Psoas muscle (tissue), 8 donors: ENCODE measurements around the gene USE1. TPM values are rescaled to one million over a fixed set of nuclear protein-coding genes. Genes with fewer than 3 reads are reported as not detected.
"Not testable (repeated sequence)": the region's sequence is repeated elsewhere in the genome, so short reads cannot be mapped to it uniquely, and the experiment has no call there.

Source experiments
- ATAC-seq, 4 donors: fragments of 200-7000 bp; cut with Tn5 transposase; one replicate each; pipeline ENCODE4 v1.9.1; 2020; ENCODE audit warnings: moderate library complexity in 3 of 4, mild to moderate bottlenecking in 2 of 4
- DNase-seq, 2 donors: peaks; one replicate each; pipeline ENCODE4 v3.0.0-alpha.2; 2020
- H3K27ac ChIP-seq: fragments of 200-600 bp; one replicate; pipeline ENCODE4 v1.8.0; 2022
- H3K27me3 ChIP-seq, 3 donors: fragments of 200-600 bp in 1 of 3; one replicate each; pipeline versions ENCODE4 v1.6.1 to v1.8.0; 2013 to 2022; ENCODE audit warnings: low read length in 2 of 3, mild to moderate bottlenecking in 2 of 3, moderate library complexity in 1 of 3; ENCODE audit not compliant: insufficient read depth in 3 of 3
- H3K36me3 ChIP-seq, 2 donors: fragments of 200-600 bp in 1 of 2; one replicate each; pipeline versions ENCODE4 v1.6.1 to v1.8.0; 2013 to 2022; ENCODE audit warnings: low read depth in 1 of 2, mild to moderate bottlenecking in 1 of 2, moderate library complexity in 1 of 2; ENCODE audit not compliant: insufficient read depth in 1 of 2
- H3K4me1 ChIP-seq: fragments of 200-600 bp; one replicate; pipeline ENCODE4 v1.8.0; 2022
- H3K4me3 ChIP-seq: fragments of 200-600 bp; one replicate; pipeline ENCODE4 v1.8.0; 2022; ENCODE audit warnings: mild to moderate bottlenecking
- H3K9me3 ChIP-seq: fragments of 200-600 bp; one replicate; pipeline ENCODE4 v1.8.0; 2022
- WGBS, 3 donors: extraction: QIAGEN DNeasy Blood & Tissue Kit; methylation state at CpG; one replicate each; pipeline versions ENCODE4 v1.1.6 to v1.1.7; 2013; 5-methylcytosine and 5-hydroxymethylcytosine counted together
- intact Hi-C, 2 donors: fragments of 100-400 bp; cut with DNase I; formaldehyde crosslinking; loops; one replicate each; pipeline versions ENCODE4 v1.11.0 to v1.14.2; 2022
- polyA plus RNA-seq, 3 donors: library from polyadenylated mRNA; stranded (reverse); fragments of 200-250 nt; gene quantifications; one replicate each; pipeline ENCODE4 v1.2.3, GENCODE V29; 2013
- total RNA-seq, 4 donors: library from RNA; stranded (reverse); fragmentation: NEBNext Ultra II Directional in 2 of 4; extraction: Animal tissue kit (Norgen Biotek cat#: 25700) in 2 of 4; gene quantifications; one replicate each; pipeline versions ENCODE4 v1.2.1 to v1.2.4, GENCODE V29; 2021 to 2023
- TF ChIP-seq, protein P1 (sequence below): fragments of 200-600 bp; IDR thresholded peaks from one replicate; pipeline ENCODE4 v1.8.0; 2022; ENCODE audit warnings: antibody characterized with exemption
- donor health status: healthy with polysubstance abuse.
- donor health status: DM: no; HTN: no; CAD: no; lungs with moderate emphysema.
- donor health status: Bipolar disorder and iron deficiency.
- donor health status: healthy.
- donor health status: DM: yes; HTN: yes; CAD: no.
- donor health status: DM: no; HTN: no; CAD: no.
- donor health status: DM: no; HTN: no; CAD: no.
- donor health status: DM: yes; HTN: yes; CAD: no.

USE1 gene
- total and polyA plus RNA-seq, 7 donors: 25.5 to 83.0 (median 41.2) TPM

DNA sequence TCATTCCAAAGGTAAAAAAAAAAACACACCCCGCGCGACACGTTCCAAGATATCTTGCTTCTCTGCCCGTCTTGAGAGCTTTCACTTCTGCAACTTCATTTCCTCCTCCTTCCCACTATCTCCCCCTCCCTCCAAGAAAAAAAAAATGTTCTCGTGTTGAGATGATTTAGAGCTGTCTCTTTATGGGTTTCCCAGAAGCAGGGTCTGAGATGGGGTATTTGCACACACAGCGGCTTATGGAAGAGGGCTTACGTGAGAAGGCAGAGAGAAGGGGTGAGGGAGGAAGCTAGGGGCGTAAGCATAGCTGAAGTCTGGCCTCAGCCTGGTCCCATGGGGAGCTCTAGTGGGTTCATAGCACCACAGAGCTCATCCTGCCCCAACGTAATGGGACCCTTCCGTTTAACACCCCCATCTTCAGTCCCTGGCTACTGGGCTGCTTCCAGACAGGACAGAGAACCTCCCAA, 31.3 kb upstream of the USE1 start:
- TF ChIP-seq, protein P1, sequence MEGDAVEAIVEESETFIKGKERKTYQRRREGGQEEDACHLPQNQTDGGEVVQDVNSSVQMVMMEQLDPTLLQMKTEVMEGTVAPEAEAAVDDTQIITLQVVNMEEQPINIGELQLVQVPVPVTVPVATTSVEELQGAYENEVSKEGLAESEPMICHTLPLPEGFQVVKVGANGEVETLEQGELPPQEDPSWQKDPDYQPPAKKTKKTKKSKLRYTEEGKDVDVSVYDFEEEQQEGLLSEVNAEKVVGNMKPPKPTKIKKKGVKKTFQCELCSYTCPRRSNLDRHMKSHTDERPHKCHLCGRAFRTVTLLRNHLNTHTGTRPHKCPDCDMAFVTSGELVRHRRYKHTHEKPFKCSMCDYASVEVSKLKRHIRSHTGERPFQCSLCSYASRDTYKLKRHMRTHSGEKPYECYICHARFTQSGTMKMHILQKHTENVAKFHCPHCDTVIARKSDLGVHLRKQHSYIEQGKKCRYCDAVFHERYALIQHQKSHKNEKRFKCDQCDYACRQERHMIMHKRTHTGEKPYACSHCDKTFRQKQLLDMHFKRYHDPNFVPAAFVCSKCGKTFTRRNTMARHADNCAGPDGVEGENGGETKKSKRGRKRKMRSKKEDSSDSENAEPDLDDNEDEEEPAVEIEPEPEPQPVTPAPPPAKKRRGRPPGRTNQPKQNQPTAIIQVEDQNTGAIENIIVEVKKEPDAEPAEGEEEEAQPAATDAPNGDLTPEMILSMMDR: no peak
- Histone ChIP-seq H3K36me3 (peaks cover 3 to 47% of the 10 kb centered on the region in 2 donors), H3K4me1 (no peaks in the 10 kb centered on the region), H3K27me3 (no peaks in the 10 kb centered on the region), H3K27ac (no peak overlapping the region), H3K4me3 (no peak overlapping the region), H3K9me3 (no peaks in the 10 kb centered on the region)
- no peak for DNase-seq
- intact Hi-C loops: no loop called here
- ATAC-seq: no peak
- WGBS, 3 donors: 77 to 89% (median 80%) methylated on average over 11 of the region's 11 CpGs

DNA sequence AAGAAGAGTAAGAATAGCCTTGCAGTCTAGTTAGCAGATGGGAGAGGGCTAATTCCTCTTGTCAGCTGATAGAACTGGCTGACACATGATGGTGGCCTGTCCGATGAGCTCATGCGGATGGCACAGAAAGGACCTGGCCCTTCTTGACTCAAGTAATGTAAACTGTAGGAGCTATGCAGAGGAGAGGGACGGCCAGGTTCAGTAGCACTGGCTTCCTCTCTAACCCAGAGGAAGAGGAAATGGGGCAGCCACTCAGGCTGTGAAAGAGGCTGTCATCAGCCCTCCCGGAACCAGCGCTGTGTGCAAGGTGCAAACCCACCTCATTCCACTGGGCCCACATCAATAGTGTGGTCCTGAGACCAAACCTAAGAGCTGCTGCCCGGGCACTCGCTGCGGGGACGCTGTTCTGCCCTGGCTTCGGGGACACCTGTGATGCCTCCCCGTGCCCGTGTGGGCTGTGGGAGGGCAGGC, 30.8 kb upstream of the USE1 start:
- H3K27me3 ChIP-seq: no peaks in the 10 kb centered on the region
- DNase-seq (no peak), ATAC-seq (no peak)
- TF ChIP-seq, protein P1: no peak
- no peaks in the 10 kb centered on the region for H3K9me3 ChIP-seq
- intact Hi-C loops: no loop called here
- no peak overlapping the region for H3K27ac ChIP-seq
- WGBS, 3 donors: 90 to 92% (median 91%) methylated on average over 12 of the region's 12 CpGs
- no peak overlapping the region for H3K4me3 ChIP-seq
- H3K36me3 ChIP-seq: peaks cover 3 to 52% of the 10 kb centered on the region in 2 donors
- H3K4me1 ChIP-seq: no peaks in the 10 kb centered on the region

DNA sequence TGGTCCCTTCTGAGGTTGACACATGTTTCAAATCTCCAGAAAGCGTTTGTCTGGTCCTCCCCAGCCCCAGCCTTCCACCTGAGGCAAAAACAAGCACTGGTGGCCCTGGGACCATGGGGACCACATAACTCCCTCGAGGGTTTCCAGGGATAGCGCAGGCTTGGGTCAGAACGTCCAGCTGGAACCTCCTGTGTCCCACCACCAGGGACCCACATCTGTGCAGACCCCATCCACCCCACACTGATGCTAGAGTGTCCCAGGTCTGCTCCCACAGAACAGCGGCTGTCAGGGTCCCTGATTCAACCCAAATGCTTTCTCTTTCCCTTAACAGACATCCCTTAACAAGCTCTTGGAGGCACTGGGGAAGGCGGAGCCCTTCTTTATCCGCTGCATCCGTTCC, 29.6 kb upstream of the USE1 start:
- no peaks in the 10 kb centered on the region for H3K27me3 ChIP-seq
- peaks cover 2 to 61% of the 10 kb centered on the region in 2 donors for H3K36me3 ChIP-seq
- WGBS, 3 donors: 87 to 96% (median 88%) methylated on average over 8 of the region's 8 CpGs
- H3K27ac ChIP-seq: no peak overlapping the region
- TF ChIP-seq, protein P1: no peak
- no peak for DNase-seq
- intact Hi-C loops: no loop called here
- H3K4me3 ChIP-seq: no peak overlapping the region
- ATAC-seq: no peak
- H3K4me1 ChIP-seq: no peaks in the 10 kb centered on the region
- no peaks in the 10 kb centered on the region for H3K9me3 ChIP-seq

DNA sequence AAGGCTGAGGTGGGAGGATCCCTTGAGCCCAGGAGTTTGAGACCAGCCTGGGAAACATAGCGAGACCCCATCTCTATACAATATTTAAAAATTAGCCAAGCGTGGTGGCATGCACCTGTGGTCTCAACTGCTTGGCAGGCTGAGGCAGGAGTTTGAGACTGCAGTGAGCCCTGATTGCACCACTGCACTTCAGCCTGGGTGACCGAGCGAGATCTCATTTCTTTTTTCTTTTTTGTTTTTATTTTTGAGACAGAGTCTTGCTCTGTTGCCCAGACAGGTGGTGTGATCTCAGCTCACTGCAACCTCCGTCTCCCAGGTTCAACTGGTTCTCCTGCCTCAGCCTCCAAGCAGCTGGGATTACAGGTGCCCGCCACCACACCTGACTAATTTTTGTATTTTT, 23.4 kb upstream of the USE1 start:
- intact Hi-C loops, H3K4me1 ChIP-seq, H3K9me3 ChIP-seq, H3K4me3 ChIP-seq, ATAC-seq, DNase-seq, H3K27me3 ChIP-seq, H3K27ac ChIP-seq: not testable (repeated sequence)
- H3K36me3 ChIP-seq: peaks cover 0 to 85% of the 10 kb centered on the region in 2 donors
- WGBS, 3 donors: 88 to 96% (median 89%) methylated on average over 6 of the region's 6 CpGs

DNA sequence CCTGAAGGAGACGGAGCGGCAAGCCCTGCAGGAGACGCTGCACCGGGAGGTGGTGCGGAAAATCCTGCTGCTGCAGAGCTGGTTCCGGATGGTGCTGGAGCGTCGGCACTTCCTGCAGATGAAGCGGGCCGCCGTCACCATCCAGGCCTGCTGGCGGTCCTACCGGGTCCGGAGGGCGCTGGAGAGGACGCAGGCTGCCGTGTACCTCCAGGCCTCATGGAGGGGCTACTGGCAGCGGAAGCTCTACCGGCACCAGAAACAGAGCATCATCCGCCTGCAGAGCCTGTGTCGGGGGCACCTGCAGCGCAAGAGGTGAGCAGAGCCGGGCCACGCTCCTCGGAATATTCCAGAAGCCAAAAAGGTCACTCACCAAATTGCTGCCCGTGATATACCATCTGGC, 22.4 kb upstream of the USE1 start:
- ATAC-seq: no peak
- TF ChIP-seq, protein P1: no peak
- intact Hi-C loops: no loop called here
- H3K27me3 ChIP-seq: no peaks in the 10 kb centered on the region
- no peak overlapping the region for H3K27ac ChIP-seq
- H3K9me3 ChIP-seq: no peaks in the 10 kb centered on the region
- H3K36me3 ChIP-seq: peaks cover 0 to 79% of the 10 kb centered on the region in 2 donors
- H3K4me3 ChIP-seq: no peak overlapping the region
- WGBS, 3 donors: 97 to 98% (median 97%) methylated on average over 26 of the region's 26 CpGs
- H3K4me1 ChIP-seq: no peaks in the 10 kb centered on the region
- DNase-seq: no peak
